Fibroblast of pulmonary artery (primary cell): ENCODE data around the gene ILF2.

Experiments
- DNase-seq: peaks from one replicate; pipeline ENCODE4 v3.0.0-alpha.2; 2010; ENCODE audit warnings: low read depth
- H3K4me3 ChIP-seq: replicated peaks from 2 replicates; pipeline ENCODE4 v1.5.1; 2011; ENCODE audit warnings: low read depth, mild to moderate bottlenecking, control low read depth, low read length, moderate library complexity
- CTCF ChIP-seq: IDR thresholded peaks from 2 replicates; pipeline ENCODE4 v1.5.1; 2011; ENCODE audit warnings: mild to moderate bottlenecking, control low read depth, low read length, inconsistent platforms; ENCODE audit errors: missing control alignments

The ILF2 gene

GRCh38 chr1:153616917-153617311 lies 53.9 kb downstream of the ILF2 start:
- TF ChIP-seq CTCF = no peak
- H3K4me3 ChIP-seq = no peak overlapping the region
- DNase-seq = no peak

- TF ChIP-seq CTCF = no peak
- H3K4me3 ChIP-seq = no peak within 1 kb of the TSS
- no peak for DNase-seq
These were observed 54.5 kb downstream of the ILF2 start, which contains the start of gene S100A14 for GRCh38 chr1:153616144-153616916. Gene S100A14 (minus strand): TSS chr1:153616325. CDS start chr1:153615858, 467 bp downstream.

GRCh38 chr1:153615406-153615805 lies 55.4 kb downstream of the ILF2 start:
- H3K4me3 ChIP-seq = no peak overlapping the region
- no peak for TF ChIP-seq CTCF

GRCh38 chr1:153614906-153615305 lies 55.9 kb downstream of the ILF2 start:
- H3K4me3 ChIP-seq = no peak overlapping the region
- DNase-seq = no peak
- TF ChIP-seq CTCF = no peak

More at GRCh38 chr1:153615406-153615805, 55.4 kb downstream of the ILF2 start:
- no peak for DNase-seq

GRCh38 chr1:153614189-153614900 lies 56.4 kb downstream of the ILF2 start:
- TF ChIP-seq CTCF = peak; percentile 14
- H3K4me3 ChIP-seq = no peak overlapping the region
- no peak for DNase-seq

GRCh38 chr1:153613406-153613805 lies 57.4 kb downstream of the ILF2 start:
- no peak for TF ChIP-seq CTCF
- peak overlapping the region; percentile 90 for H3K4me3 ChIP-seq
- no peak for DNase-seq
